ENCODE measurements around the gene IGSF10.
"Not testable (repeated sequence)": the region's sequence is repeated elsewhere in the genome, so short reads cannot be mapped to it uniquely, and the experiment has no call there.

IGSF10 gene, protein sequence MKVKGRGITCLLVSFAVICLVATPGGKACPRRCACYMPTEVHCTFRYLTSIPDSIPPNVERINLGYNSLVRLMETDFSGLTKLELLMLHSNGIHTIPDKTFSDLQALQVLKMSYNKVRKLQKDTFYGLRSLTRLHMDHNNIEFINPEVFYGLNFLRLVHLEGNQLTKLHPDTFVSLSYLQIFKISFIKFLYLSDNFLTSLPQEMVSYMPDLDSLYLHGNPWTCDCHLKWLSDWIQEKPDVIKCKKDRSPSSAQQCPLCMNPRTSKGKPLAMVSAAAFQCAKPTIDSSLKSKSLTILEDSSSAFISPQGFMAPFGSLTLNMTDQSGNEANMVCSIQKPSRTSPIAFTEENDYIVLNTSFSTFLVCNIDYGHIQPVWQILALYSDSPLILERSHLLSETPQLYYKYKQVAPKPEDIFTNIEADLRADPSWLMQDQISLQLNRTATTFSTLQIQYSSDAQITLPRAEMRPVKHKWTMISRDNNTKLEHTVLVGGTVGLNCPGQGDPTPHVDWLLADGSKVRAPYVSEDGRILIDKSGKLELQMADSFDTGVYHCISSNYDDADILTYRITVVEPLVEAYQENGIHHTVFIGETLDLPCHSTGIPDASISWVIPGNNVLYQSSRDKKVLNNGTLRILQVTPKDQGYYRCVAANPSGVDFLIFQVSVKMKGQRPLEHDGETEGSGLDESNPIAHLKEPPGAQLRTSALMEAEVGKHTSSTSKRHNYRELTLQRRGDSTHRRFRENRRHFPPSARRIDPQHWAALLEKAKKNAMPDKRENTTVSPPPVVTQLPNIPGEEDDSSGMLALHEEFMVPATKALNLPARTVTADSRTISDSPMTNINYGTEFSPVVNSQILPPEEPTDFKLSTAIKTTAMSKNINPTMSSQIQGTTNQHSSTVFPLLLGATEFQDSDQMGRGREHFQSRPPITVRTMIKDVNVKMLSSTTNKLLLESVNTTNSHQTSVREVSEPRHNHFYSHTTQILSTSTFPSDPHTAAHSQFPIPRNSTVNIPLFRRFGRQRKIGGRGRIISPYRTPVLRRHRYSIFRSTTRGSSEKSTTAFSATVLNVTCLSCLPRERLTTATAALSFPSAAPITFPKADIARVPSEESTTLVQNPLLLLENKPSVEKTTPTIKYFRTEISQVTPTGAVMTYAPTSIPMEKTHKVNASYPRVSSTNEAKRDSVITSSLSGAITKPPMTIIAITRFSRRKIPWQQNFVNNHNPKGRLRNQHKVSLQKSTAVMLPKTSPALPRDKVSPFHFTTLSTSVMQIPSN (N-terminal part only)

DNA sequence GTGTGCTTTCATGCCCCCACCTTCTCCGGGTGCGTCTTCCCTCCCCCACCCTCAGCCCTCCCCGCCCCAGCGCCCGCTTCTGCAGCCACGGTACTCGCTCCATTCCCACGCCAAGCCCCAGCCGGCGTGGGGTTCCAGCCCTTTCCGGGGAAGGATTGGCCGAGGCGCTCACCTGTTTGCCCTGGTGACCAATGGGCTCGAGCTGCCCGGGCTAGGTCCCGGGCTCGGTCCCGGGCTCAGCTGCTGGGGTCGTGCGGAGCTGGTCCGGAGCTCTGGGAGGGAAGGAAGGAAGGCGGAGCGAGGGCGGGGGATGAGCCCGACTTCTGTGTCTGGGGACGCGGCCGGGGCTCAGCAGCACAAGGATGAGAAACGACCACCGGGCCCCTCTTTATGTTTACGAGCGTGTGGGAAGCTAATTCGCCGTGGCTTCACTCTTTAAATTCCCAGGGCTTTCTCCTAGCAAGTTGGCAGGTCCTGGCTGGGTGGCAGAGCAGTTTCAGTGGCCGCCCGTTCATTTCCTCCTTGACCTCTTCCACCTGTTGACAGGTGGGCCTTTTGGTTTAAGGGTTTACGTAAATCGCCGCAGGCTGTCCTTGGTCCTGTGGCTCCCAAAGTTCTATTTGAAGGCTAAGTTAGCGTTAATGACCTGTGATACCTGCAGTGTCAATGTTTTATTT is at the start of gene IGSF10:
Gene IGSF10, minus strand, starts transcription at position 288 of the 677 bp plus-strand sequence. CDS start 2,352 bp downstream, outside the sequence.
- no peak for DNase-seq

DNA sequence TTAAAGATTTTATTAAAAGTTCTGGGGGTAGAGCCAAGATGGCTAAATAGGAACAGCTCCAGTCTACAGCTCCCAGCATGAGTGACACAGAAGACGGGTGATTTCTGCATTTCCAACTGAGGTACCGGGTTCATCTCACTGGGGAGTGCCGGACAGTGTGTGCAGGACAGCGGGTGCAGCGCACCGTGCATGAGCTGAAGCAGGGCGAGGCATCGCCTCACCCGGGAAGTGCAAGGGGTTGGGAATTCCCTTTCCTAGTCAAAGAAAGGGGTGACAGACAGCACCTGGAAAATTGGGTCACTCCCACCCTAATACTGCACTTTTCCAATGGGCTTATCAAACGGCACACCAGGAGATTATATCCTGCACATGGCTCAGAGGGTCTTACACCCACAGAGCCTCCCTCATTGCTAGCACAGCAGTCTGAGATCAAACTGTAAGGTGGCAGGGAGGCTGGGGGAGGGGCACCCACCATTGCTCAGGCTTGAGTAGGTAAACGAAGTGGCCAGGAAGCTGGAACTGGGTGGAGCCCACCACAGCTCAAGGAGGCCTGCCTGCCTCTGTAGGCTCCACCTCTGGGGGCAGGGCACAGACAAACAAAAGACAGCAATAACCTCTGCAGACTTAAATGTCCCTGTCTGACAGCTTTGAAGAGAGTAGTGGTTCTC is 48.7 kb upstream of the IGSF10 start:
- DNase-seq: not testable (repeated sequence)

DNA sequence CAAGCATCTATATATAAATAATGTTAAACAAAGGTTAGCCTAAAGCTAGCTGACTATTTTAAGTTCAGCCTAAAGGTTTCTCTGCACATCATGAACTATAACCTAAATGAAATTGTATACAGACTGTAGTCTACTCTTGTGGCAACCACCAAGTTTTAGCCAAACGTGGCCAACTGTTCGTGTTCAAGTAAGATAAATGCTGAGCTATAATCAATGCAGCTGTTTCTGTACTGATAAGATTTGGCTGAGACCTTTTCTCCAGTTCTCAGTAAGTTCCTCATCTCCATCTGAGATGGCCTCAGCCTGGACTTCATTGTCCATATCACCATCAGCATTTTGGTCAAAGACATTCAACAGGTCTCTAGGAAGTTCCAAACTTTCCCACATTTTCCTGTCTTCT is 43.7 kb upstream of the IGSF10 start:
- DNase-seq: no peak

DNA sequence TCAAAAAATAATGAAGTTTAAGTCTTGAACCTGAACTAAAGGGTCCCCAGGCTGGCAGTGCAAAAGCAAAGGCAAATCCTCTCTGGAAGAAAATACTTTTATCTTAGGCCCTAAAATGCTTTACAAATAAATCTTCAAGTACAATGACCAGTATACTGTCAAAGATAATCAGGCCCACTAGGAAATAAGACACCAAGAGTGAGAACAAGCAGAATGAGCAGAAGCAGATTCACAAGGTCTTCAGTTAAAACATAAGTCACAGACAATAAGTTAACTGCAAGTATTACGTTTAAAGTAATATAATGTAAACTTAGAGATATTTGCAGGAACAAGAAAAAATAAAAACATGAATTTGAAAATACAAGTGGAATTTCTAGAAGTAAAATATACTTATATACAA is 42.2 kb upstream of the IGSF10 start:
- DNase-seq: no peak

DNA sequence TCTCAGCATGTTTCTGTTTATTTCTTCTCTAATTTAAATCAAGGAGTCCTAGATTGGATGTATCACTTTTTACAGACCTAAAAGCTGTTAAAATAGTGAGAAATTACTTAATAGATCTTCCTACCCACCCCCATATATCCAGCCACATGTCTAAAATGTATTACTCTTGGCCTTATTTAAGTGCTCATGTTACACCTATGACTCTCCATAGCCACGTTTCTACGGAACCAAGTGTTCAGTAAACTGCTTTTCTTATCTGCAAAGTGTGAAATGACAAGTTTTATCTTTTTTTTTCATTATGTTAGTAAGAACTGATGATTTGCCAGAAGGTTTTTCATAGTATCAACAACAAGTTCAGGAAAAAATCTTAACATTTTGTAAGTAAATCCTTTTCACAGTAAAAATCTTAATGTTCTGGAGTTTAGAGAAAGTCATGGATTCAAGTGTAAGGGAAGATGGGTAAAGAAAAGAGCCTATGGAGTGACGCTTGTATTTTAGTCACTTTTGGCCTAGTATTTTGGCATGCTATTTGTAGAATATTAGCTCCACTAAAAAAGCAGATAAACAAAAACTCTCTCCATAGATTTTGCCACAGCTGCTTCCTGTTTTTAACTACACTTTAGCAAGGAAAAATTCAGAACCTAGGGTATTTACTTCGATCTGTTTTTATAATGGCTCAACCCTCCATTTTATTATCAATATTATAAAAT is 41.2 kb upstream of the IGSF10 start:
- DNase-seq: no peak

DNA sequence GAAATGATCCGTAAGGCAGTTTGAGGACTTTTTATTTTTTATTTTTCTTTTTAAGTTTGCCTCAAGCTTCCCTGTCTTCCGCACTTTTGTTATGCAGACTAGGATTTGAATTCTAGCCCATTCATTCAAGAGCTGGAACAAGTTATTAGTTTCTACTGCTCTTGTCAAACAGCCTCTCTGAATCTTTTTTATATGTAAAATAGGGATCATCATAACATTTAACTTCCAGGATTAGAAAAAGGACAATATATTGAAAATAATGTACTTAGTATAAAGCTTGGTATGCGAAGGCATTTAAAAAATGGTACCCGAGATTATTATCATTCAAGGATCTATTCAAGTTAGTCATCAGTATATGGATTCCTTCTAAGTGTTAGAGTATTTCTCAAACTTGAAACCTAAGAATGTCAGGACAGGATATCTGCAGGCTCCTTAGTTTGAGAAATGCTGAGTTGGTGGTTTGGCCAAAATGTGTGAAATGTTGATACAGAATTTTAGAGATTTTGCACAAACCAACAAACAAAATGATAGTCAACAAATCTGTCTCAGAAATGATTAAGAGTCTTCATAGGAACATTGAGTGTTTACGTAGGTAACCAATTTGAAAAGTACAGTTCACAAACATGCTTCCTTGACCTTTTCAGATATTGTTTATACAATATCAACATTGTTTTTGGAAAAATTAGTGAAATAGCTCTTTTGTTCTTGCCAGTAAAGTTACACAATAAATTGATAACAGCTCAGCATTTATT is 40.5 kb upstream of the IGSF10 start:
- no peak for DNase-seq

DNA sequence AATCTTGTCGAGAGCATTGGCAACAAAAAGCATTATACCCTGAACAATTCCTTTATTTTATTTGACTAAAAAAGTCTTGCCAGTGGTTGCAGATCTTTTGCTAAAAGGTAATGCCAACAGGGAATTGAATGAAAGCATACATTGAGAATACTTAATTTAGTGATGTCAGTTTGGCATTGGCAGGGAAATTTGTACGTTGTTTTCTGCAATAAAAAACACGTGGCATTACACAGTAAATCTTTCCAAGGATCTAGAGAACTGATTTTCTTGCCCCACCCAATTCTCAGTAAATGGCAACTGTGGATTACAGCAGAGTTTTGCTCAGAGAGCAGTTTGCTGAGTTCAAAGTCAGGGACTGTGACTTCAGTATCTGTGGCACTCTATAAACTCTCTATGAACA is 38.3 kb upstream of the IGSF10 start:
- DNase-seq: no peak

DNA sequence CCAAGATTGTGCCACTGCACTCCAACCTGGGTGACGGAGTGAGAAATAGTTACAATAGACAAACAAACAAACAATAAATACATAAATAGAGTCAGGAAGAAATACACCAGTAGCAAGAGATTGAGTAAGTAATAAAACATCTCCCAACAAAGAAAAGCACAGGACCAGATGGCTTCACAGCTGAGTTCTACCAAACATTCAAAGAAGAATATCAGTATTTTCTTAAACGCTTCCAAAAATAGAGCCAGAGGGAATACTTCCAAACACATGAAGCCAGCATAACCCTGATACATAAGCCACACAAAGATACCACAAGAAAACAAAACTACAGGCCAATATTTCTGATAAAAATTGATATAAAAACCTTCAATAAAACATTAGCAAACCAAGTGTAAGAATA is 30.7 kb upstream of the IGSF10 start:
- DNase-seq: no peak

DNA sequence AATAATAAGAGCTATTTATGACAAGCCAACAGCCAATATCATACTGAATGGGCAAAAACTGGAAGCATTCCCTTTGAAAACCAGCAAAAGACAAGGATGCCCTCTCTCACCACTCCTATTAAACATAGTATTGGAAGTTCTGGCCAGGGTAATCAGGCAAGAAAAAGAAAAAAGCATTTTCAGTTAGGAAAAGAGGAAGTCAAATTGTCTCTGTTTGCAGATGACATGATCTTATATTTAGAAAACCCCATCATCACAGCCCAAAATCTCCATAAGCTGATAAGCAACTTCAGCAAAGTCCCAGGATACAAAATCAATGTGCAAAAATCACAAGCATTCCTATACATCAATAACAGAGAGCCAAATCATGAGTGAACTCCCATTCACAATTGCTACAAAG is 27.0 kb upstream of the IGSF10 start:
- not testable (repeated sequence) for DNase-seq

DNA sequence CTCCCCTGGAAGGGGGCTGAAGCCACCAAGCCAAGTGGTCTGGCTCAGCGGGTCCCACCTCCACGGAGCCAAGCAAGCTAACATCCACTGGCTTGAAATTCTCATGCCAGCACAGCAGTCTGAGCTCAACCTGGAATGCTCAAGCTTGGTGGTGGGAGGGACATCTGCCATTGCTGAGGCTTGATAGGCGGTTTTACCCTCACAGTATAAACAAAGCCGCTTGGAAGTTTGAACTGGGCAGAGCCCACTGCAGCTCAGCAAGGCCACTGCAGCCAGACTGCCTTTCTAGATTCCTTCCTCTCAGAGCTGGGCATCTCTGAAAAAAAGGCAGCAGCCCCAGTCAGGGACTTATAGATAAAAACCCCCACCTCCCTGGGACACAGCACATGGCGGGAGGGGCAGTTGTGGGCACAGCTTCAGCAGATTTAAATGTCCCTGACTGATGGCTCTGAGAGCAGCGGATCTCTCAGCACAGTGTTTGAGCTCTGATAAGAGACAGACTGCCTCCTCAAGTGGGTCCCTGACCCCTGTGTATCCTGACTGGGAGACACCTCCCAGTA is 23.2 kb upstream of the IGSF10 start:
- DNase-seq: no peak

DNA sequence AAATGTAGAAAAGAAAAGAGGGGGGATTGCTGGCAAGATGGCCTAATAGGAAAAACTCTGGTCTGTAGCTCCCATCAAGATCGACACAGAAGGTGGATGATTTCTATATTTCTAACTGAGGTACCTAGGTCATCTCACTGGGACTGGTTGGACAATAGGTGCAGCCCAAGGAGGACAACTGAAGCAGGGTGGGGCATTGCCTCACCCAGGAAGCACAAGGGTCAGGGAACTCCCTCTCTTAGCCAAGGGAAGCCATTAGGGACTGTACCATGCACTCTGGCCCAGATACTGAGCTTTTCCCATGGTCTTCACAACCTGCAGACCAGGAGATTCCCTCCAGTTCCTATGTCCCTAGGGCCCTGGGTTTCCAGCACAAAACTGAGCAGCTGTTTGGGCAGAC is 22.6 kb upstream of the IGSF10 start:
- DNase-seq: no peak

DNA sequence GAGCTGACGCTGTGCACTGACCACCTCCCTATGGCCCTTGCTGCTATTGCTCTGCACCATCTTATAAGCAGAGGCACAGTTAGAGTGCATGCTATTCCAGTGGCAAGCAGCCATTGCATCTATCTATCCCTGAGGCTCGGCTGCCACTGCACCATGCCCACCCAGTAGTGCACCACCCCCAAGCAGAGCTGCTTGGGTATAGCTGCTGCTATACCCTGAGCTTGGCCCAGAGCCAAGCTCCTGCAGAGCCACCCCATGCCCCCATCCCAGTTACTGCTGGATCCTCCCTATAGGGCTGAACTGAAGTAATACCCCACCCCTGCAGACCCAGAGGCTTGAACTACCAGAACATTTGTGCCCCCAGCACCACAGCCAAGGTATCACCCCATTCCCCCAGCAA is 19.6 kb upstream of the IGSF10 start:
- DNase-seq: no peak

DNA sequence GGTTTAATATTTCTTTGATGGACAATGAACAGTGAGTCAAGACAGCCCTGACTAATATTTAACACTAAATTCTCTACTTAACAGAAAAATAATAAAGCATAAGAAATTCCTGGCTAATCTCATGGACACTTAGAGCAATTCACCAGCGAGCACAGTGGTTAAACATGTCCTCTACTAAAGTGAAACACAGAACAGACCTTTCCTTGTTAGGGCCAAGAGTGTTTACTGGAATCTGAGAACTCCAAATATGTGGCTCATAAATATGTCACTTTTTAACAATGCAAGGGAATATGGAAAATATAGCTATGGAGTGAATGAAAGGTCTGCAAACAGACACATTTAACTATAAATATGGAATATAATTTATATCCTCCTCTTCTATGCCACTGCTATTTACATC is 18.6 kb upstream of the IGSF10 start:
- DNase-seq: no peak

DNA sequence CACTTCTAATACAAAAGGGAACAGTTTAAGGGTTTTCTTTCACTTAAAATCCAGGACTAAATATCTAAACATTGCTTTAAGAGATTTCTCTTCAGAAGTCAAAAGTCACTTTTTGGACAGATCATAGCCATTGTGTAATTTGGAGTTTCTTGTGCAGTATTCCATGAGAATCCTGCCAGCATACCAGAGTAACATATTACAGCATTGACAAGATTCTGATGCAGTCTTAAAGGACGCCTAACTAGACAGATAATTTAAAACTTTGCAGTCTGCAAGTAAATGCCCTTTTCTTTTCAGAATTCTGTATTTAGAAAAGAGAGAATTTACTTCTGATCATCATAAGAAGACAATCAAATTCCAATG is 17.5 kb upstream of the IGSF10 start:
- DNase-seq: no peak

DNA sequence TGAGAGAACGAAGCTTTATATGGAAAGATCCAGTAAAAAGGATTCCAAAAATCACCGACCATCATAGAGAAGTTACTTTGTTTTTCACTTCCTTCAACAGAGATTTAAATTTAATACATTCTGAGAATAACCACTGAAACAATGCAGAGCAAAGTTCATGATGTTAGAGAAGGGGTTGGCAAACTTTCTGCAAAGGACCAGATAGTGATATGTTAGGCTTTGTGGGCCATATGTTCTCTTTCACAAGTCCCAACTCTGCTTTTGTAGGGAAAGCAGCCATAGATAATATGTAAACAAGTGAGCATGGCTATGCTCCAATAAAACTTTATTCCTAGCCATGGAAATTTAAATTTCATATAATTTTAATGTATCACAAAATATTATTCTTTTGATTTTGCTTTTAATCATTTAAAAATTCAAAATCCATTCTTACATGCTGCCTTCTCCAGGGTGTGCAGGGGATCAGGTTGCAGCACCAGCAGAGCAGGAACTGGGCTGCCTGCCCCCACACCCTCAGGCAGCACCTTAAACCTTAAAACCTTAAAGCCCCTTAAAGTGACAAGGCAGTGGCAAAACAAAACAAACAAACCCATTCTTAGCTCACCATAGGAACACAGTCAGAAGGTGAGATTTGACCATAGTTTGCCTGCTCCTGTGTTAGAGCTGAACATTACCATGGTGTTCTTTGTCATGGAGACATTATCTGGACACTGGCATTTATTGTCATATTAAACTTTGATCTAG is 16.9 kb upstream of the IGSF10 start:
- DNase-seq: no peak

DNA sequence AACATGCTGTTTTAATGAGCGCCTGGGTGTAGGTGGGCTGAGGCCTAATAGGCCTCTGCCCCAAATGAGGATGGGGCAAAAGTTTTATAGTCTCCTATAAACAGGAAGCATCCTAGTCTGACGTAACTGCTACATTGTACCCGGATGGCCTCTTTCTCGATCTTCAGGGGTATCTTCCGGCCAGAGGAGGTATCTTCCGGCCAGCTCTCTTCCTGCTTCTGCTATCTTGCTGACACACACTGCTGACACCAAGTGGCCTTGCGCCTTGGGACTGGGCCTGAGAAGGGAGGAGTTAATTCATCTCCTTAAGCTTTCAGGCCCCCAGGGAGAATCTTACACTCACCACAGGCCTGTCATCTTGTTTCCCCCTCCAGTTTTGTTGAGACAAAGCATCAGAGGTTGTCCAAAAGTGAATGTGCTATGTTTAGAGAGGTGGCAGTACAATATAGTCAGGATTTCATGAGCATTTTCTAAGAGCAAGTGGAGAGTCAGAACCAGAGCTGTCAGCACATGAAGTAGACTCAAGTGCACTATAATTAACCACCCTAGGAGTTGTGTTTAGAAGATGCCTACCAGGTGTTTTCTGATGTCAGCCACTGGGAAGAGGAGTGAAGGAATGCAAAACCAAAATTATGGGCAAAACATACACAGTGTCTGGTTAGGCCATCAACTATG is 15.6 kb upstream of the IGSF10 start:
- no peak for DNase-seq

DNA sequence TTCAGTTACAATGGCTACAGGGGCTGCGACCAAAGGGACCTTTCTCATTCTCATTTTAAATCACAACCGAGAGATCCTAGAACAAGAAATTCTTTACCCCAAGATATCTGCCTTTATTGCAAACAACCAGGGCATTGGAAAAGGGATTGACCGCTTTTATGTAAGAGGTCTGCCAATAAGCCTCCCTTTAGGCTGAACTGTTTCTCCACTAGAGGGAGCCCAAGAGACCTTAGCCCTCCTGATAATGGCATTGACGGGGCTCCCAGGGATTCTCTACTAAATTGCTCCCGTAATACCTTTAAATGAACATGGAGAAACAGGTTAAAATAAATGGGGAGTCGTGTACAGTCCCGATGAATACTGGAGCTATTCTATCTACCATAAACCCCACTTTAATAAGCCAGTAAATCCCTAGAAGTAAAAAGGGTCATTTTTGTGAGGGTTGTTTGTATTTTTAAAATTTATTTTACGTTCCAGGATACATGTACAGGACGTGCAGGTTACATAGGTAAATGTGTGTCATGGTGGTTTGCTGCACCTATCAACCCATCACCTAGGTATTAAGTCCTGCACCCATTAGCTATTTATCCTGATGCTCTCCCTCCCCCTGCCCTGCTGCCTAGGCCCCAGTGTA is 7.5 kb upstream of the IGSF10 start:
- DNase-seq: peak; percentile 48

DNA sequence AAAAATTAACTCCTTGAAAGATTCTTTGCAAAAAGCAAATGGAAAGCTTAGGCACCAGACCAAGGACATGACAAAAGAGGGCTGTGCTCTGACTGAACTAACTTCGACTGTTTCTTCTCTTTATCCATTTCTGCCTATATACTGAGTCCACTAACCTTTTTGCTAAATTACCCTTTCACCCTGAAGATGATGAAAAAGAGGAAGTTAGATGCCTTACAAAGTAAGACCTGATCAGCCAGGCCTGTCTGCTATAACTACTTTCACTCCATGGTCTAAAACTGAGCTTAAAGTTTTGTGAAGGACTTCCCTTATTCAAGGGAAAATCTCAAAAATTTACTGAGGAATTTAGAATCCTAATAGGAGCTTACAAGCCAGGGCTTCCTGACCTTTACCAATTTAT is 6.2 kb upstream of the IGSF10 start:
- DNase-seq: no peak

DNA sequence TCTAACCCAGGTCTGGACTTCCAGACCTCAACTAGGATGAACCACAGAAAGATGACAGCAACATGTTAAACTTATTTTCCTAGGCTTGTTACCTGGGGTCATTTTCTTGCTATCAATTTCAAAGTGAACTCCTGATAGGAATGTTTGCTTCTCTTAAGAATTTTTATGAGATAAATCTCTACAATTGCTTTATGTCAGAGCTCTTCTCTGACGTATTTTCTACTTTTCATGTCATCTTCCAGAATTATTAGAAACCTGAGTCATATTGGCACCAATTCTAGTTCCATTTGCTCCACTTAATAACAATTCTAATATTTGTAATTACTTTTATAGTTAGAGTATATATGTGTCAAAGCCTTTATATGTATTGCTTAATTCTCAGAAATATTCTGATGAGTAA is 2.1 kb upstream of the IGSF10 start:
- no peak for DNase-seq

All from SHP77 treated with DMSO at 0.1 percent for 48 hours (cell line).